Fibroblast of lung (primary cell): ENCODE results near the gene MMP13.
"Not testable (repeated sequence)": the region's sequence is repeated elsewhere in the genome, so short reads cannot be mapped to it uniquely, and the experiment has no call there.

Experiments used
- CTCF ChIP-seq, 2 donors: IDR thresholded peaks in 1 of 2; conservative IDR thresholded peaks in 1 of 2; 1 replicate in 1 of 2; 2 replicates in 1 of 2; pipeline ENCODE4 v1.5.1; 2011 to 2012; ENCODE audit warnings: low read length in 2 of 2, control low read depth in 1 of 2, inconsistent platforms in 1 of 2, low read depth in 1 of 2, mild to moderate bottlenecking in 1 of 2
- EZH2 ChIP-seq: IDR thresholded peaks from 2 replicates; pipeline ENCODE4 v1.5.1; 2012; ENCODE audit warnings: low read length, control low read depth, mild to moderate bottlenecking; ENCODE audit errors: missing control alignments

- TF ChIP-seq CTCF (conservative IDR thresholded peaks at IDR 0.05 in 1 of 2, IDR thresholded peaks at IDR 0.05 in 1 of 2; ENCODE audit: low read depth in 1 of 2, low read length in 2 of 2); EZH2: not testable (repeated sequence)
These were observed 48.7 kb upstream of the MMP13 start for GRCh38 chr11:103004234-103004633.
